GM21786 (cell line): ENCODE results near the gene F12.

Experiments used
- ATAC-seq: cut with Tn5 transposase; IDR thresholded peaks from one replicate; pipeline ENCODE4 v1.9.1; 2021; ENCODE audit not compliant: unreplicated experiment

Gene F12

DNA sequence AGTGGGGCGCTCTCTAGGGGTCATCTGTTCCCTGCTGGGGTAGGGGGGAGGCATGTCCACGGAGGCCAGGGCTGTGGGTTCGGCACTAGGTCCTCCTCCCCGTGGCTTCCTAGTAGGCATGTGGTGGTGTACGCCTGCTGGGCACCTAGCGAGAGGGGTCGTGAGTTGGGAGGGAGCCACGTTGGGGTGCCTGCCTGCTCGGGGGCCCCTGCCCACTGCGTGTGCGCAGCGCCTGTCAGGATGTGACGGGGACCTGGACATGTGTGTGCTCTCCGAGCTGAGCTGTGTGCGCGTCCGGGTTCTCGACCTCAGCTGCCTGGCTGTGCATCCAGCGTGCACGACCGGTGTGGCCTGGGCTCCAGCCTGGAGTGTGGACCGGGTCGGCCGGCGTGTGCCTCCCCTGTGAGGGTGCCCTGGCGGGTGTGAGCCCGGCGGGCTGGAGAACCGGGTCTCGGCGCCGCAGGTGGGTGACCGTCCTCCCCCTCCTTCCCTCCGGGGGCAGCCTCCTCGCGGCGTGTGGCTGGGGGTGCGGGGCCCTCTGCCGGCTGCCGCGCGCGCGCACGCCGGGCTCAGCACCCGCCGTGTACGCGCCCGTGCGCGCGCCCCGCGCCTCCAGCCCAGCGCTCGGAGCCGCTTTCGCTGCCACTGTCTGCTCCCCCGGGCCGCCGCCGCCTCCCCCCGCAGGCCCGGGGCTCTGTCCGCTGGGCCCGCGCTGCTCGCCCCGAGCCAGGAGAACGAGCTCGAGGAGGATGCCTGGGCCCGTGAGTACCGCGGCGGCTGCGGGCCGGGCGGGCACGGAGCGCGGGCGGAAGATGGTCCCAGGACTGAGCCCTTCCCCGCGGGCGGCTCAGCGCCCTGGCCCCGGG is 37.1 kb upstream of the F12 start, which contains the start of gene PRR7:
Gene PRR7, plus strand, starts transcription at position 615 of the 866 bp plus-strand sequence. CDS start 8,254 bp downstream, outside the sequence.
- peak; percentile 52 for ATAC-seq

DNA sequence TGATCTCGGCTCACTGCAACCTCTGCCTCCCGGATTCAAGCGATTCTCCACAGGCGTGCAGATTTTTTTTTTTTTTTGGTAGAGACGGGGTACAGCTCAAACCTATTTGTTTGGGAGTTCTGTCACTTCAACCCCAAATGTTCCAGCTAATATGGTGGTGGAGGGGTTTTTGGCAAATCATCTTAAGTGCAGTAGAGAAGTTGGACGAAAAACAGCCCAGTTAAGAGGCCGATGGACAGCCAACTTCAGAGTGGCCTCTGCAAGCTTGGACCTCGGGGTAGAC is 36.5 kb upstream of the F12 start:
- ATAC-seq: no peak

DNA sequence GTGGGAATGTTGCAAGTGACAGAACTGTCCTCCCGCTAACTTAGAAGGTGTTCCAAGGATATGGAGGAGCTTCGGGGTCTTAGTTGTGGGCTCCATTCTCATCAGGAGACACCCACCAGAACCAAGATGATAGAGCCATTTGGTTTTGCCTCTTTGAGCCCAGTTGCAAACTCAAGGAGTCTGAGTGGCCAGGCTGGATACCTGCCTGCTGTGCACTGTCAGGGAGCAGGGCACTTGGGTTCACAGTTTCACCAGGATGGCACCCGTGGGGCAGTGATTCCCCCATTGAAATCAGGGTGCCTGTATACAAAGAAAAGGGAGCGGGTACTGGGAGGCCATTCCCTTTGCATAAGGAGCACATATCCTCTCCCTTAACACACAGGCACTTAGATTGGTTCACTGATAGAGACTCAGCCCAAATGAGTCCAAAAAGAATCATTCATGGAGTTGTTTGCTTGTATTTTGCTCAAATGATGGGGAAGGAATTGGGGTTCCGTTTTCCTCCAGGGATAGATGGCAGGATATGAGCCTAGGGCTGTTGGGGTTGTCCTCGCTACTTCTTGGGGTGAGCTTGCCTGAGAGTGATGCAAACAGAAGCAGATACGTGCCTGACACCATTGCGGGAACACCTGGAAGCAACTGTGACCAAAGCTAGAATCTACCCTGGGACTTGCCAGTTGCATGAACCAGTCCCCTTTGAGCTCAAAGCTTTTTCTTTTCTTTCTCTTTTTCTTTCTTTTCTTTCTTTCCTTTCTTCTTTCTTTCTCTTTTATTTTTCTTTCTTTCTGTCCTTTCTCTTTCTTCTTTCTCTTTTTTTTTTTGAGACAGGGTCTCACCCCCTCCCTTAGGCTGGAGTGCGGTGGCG is 35.9 kb upstream of the F12 start:
- no peak for ATAC-seq

DNA sequence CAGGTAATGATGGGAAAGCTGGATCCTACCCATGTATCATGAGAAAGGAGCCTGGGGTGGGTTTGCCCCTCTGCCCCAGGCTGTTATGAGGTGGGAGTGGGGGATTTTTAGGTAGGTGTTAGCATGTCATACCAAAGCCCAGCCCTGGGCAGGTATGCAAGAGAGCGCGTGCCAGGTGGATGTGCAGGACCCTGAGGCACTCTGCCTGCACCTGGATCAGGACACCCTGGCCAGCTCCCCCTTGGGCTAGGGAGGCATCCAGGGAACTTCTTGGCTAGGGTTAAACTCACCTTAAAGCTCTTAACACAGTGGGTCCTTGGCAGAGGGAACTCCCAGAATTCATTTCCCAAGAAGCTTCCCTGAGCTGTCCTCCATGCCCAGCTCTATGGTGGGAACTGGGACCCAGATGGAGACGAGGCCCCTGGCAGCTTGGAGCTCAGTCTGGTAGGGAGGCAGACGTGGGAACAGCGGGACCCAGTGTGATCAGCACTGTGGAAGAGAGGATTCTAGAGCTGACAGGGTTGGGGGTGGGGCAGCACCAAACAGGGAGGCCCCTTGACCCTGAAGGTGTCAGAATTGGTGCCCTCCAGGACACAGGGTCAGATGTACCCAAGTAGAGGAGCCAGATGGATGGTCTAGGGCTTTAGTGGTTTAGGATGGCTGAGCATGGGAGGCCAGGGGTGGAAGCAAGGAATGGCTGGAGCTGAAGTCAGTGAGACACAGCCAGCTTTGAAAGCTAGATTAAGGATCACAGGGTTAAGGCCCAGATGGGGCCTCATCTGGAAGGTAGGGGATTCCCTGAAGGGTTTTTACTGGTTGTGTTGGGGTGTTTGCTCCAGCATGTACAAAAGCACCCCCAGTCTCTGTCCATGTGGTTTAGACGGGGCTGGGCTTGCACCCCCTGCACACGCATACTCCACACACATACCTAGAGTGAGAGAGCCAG is 35.0 kb upstream of the F12 start:
- no peak for ATAC-seq

DNA sequence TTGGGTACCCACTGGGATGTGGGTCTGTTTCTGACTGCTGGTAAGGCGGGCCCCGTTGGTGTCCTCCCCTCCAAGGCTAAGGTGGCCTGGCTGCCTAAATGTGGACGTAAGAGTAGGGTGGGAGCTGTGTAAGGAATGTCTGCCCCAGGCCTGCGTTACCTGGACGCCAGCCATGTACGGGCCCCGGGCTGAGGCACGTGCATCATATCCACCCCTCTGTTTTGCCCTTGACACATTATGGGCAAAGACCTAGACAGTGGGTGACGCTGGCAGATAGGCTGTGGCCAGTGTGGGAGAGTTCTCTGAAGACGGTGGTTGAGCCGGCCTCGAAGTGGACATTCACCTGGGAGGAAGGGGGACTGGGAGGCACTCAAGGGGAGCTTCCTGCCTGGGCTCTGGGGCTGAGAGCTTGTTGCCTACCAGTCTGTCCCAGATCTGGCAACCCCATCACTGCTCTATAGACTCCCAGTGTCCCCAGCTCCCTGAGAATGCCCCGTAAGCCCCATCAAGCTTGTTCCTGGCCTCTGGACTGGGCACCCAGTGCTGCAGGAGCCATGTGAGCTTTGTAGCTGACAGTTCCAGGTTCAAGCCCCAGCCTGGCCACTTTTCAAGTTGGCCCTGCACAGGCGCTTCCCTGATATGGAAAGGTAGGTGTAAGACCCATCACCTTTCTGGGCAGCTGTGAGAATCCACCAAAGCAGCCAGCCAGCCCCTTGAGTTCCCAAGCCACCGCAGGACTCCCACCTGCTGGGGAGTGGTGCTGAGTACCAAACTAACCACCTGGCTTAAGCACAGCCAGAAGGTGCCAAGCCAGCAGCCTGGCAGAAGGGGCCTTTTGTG is 34.0 kb upstream of the F12 start:
- ATAC-seq: no peak

DNA sequence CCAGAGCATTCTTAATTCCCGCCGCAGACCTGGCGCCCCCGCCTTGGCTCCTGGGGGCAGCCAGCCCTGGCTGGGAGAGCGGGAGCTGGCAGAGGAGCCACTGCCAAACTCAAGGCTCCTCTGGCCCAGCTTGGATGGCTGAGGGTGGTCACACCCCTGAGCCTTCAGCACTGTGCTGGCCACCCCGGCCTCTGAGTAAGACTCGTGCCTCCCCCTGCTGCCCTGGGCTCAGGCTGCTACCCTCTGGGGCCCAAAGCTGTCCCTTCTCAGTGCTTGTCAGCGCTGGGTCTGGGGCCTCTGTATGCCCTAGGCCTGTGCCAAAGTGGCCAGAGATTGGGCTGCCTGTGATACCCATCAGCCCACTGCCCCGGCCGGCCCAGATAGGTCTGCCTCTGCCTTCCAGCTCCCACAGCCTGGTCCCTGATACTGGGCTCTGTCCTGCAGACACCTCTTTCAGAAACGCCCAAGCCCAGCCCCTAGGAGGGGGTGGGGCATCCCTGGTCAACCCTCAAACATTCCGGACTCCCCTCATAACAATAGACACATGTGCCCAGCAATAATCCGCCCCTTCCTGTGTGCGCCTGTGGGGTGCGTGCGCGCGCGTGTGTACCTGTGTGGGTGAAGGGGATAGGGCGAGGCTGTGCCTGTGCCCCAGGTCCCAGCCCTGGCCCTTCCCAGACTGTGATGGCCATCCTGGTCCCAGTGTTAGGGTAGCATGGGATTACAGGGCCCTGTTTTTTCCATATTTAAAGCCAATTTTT is 32.9 kb upstream of the F12 start:
- ATAC-seq: no peak

DNA sequence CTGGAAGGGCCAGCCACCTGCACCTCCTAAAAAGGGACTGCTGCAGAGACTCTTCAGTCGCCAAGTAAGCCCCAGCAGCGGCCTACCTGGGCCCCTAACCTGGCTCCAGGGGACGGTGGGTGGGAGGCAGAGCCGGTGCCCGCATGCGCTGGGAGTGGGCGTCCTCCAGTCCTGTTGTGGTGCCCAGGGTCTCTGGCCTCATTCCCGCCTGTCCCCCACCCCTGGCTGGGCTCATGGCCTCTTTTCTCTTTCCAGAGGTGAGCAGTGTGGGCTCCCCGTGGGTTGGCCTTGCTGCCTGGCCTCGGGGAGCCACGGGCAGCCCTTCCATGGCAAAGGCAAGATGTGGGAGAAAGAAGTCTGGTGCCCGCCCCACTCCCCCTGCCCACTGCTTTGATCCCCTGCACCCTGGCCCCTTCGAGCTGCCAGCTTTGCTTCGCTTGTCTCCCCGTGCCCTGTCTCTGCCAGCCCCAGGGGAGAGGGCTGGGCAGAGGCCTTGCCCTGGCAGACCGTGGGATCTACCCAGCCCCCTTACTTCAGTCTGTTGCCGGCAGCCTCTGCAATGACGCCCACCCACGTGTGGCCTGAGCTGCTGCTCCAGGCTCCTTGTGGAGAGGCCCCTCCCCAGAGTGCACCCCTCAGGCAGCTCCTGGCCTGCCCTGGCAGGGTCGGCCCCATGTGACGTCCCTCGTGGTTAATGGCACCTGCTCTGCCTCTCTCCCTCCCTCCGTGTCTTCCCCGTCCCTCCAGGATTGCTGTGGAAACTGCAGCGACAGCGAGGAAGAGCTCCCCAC is 31.8 kb upstream of the F12 start:
- no peak for ATAC-seq

DNA sequence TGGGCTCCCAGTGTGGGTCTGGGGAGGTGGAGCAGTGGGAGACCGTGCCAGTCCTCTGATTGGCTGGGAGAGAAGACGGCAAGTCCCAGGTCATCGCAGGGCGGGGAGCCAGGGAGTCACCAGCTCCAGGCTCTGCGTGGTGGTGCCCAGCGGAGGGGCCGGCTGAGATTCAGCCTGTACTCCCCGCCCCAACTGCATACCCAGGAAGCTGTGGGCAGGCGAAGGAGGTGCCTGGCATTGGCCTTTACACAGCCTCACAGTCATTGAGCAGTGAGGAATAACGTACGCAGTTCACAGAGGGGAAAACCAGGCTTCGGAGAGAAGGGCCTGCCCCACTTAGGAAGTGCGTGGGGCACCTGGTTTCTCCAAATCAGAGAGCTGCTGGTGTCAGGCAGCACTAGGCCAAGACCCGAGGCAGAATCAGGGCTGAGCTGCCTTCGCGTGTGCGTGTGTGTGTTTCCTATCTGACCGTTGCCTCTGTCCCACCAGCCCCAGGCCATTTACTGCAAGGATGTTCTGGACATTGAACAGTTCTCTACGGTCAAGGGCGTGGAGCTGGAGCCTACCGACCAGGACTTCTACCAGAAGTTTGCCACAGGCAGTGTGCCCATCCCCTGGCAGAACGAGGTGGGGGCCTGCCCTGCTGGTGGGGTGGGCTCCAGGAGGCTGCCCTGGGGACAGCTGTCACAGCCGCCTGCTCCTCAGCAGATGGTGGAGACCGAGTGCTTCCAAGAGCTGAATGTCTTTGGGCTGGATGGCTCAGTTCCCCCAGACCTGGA is 31.0 kb upstream of the F12 start:
- no peak for ATAC-seq

DNA sequence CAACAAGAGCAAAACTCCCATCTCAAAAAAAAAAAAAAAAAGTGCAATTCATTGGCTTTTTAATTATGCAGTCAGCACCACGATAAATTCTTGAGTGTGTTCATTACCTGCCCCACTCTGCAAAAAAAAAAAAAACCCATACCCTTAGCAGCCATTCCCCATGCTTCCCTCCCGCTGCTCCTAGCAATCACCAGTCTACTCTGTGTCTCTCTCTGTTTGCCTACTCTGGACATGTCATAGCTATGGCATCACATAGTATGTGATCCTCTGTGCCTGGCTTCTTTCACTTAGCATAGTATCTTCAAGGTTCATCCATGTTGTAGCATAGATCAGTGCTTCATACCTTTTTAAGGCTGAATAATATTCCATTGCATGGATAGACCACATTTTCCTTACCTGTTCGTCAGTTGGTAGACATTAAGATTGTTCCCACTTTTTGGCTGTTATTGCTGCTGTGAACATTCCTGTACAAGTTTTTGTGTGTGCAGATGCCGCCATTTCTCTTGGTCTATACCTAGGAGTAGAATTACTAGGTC is 30.2 kb upstream of the F12 start:
- no peak for ATAC-seq

DNA sequence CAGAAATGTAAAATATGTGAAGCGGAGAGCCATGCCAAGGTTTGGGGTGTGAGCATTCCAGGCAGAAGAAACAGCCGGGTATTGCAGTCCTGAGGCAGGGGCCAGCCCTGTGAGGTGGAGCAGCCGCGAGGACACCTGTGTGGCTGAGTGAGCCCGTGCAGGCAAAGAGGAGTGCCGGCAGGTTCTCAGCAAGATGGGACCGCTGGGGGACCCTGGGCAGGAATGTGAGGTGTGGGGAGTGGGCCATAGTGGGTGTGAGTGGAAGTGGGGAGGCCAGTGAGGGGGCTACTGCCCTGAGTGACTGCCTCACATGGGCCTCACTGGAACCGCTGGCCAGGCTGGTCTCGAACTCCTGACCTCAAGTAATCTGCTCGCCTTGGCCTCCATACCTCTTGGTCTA is 29.1 kb upstream of the F12 start:
- ATAC-seq: no peak

DNA sequence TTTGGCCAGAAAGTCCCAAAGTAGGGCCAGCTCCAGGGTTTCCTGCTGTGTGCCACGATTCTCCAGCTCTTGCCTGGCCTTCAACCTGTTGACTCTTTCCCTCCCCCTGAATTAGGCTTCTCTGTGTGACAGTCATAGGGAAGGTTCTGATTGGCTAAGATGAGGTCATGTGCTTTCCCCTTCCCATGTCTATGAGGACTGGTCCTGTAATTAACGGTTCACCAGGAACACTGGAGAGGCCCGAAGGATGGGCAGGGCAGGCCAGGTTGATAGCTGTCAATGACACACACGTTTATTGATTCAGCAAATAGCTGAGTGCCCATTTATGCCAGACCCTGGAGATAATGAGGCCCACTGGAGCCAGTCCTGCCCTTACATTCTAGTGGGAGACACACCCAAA is 28.3 kb upstream of the F12 start:
- ATAC-seq: no peak

DNA sequence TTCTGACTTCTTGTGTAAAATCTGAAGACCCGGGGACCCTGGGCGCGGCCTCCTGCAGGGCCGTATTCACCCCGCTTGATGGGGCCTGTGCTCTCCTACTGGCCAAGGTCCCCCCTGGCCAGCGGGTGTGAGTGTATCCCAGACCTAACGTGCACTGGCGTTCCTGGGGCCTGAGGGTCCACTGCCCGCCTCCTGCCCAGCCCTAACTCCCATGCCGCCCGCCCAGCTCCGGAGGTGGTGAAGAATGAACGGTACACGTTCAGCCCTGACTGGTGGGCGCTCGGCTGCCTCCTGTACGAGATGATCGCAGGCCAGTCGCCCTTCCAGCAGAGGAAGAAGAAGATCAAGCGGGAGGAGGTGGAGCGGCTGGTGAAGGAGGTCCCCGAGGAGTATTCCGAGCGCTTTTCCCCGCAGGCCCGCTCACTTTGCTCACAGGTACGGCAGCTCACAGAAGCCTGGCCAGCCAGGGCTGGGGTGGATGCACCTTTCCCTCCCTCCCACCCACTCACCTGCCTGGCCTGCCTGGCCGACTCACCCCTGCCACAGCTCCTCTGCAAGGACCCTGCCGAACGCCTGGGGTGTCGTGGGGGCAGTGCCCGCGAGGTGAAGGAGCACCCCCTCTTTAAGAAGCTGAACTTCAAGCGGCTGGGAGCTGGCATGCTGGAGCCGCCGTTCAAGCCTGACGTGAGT is 26.6 kb upstream of the F12 start:
- no peak for ATAC-seq

DNA sequence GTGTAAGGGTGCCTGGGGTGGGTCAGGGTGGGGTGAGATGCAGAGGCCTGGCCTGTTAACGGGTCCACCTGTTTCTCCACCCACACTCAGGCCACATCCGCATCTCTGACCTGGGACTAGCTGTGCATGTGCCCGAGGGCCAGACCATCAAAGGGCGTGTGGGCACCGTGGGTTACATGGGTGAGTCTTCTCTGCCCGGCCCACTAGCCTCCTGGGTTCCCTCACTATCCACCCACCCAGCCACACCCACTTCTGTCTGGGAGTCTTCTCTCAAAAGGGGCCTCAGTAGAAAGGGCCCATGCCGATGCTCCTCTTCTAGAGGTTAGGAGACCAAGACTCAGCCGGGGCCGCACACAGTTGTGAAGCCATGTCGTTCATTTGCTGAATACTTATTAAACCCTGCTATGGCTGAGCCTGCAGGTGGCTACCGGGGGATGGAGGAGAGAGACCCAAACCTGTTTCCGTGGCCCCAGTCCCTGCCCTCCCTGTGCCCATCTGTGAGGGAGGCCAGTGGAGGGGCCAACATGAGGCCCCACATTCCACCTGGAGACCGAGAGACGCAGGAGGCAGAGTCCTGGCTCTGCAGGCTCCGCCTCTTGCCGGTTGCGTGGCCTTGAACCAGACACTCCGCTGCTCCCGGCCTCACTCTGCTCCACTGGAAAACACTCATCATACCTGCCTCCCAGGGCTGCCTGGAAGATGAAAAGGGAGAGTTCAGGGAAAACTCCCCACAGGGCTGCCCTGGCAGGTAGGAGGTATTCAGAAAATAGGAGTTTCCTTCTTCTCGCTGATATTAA is 25.8 kb upstream of the F12 start:
- no peak for ATAC-seq

DNA sequence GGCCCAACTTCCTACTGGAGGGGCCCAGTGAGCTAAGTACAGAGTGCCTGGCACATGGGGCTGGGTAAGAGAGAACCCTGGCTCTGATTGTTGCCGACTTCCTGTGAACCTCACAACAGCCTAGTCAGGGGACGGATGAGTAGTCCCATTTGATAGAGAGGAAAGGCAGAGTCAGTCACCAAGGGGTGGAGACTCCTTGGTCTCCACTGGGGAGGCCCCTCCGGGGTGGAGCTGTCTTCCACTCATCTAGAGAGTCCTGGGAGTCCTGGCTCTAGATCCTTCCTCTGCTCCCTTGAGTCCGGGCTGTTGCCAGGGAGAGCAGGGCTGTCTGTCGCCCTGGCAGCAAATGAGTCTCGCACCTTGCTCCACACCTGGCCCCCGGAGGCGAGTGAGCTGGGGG is 25.1 kb upstream of the F12 start:
- no peak for ATAC-seq

DNA sequence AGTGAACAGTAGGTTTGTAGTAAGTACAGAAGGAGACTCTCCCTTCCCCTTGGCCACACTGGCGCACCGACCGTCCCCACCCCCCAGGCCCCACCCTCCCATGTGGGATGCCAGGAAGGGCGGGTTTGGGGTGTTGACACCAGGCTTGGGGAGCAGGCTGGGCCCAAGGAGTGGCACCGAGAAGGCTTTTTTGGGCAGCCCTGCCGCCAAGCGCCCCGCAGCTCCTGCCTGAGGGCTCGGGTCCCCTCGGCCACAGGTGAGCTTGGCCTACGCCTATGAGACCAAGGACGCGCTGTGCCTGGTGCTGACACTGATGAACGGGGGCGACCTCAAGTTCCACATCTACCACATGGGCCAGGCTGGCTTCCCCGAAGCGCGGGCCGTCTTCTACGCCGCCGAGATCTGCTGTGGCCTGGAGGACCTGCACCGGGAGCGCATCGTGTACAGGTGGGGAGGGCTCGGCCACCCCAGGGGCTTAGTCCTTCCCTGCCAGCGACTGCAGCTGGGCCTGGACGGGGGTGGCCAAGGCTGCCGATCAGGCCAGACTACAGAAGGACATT is 24.4 kb upstream of the F12 start:
- no peak for ATAC-seq
